RKO (cell line): ENCODE data around the gene COX6A1.
"Not testable (repeated sequence)": the region's sequence is repeated elsewhere in the genome, so short reads cannot be mapped to it uniquely, and the experiment has no call there.

ENCODE experiments used
- DNase-seq: peaks from one replicate; pipeline ENCODE4 v3.0.0-alpha.2; 2016; ENCODE audit warnings: low spot score

The COX6A1 gene

GRCh38 chr12:120468325-120468820, 30.5 kb downstream of the COX6A1 start:
- peak; percentile 64 for DNase-seq

- no peak for DNase-seq
Measured at GRCh38 chr12:120468821-120469449, 31.0 kb downstream of the COX6A1 start.

- DNase-seq = peak; percentile 97
Measured at GRCh38 chr12:120469450-120470149, 31.7 kb downstream of the COX6A1 start, which contains the start of gene SRSF9. Gene SRSF9, minus strand, starts transcription at chr12:120469748. Its CDS starts 139 bp downstream, at chr12:120469609.

GRCh38 chr12:120470150-120470784, 32.4 kb downstream of the COX6A1 start:
- peak; percentile 61 for DNase-seq

GRCh38 chr12:120472521-120472920, 34.6 kb downstream of the COX6A1 start:
- DNase-seq = no peak

- no peak for DNase-seq
Measured at GRCh38 chr12:120473807-120474615, 36.1 kb downstream of the COX6A1 start.

GRCh38 chr12:120474616-120474960, 36.7 kb downstream of the COX6A1 start:
- DNase-seq = peak; percentile 81

- DNase-seq = no peak
Measured at GRCh38 chr12:120475643-120476042, 37.7 kb downstream of the COX6A1 start.

GRCh38 chr12:120479458-120479857, 41.5 kb downstream of the COX6A1 start:
- no peak for DNase-seq

- no peak for DNase-seq
Measured at GRCh38 chr12:120480211-120480610, 42.3 kb downstream of the COX6A1 start.

GRCh38 chr12:120481022-120481767, 43.3 kb downstream of the COX6A1 start:
- no peak for DNase-seq

- no peak for DNase-seq
Measured at GRCh38 chr12:120483621-120484020, 45.7 kb downstream of the COX6A1 start.

- DNase-seq = no peak
Measured at GRCh38 chr12:120485961-120486881, 48.3 kb downstream of the COX6A1 start.

GRCh38 chr12:120487552-120487951, 49.6 kb downstream of the COX6A1 start:
- not testable (repeated sequence) for DNase-seq

- DNase-seq = no peak
Measured at GRCh38 chr12:120488057-120488640, 50.2 kb downstream of the COX6A1 start.

GRCh38 chr12:120489018-120489417, 51.1 kb downstream of the COX6A1 start:
- DNase-seq = no peak

GRCh38 chr12:120490325-120490724, 52.4 kb downstream of the COX6A1 start:
- no peak for DNase-seq
